ACHN (cell line): ENCODE measurements around the gene FPR3.
"Not testable (repeated sequence)": the region's sequence is repeated elsewhere in the genome, so short reads cannot be mapped to it uniquely, and the experiment has no call there.

ENCODE experiments used
- DNase-seq: peaks from one replicate; pipeline ENCODE4 v3.0.0-alpha.2; 2015
- in situ Hi-C: cut with HindIII; loops from 2 replicates; pipeline ENCODE4 v1.10.0; 2017; ENCODE audit warnings: low sequenced_read_pairs, low pct_ligation_motif_present, low pct_unique_long_range_greater_than_20kb

The FPR3 gene

DNA sequence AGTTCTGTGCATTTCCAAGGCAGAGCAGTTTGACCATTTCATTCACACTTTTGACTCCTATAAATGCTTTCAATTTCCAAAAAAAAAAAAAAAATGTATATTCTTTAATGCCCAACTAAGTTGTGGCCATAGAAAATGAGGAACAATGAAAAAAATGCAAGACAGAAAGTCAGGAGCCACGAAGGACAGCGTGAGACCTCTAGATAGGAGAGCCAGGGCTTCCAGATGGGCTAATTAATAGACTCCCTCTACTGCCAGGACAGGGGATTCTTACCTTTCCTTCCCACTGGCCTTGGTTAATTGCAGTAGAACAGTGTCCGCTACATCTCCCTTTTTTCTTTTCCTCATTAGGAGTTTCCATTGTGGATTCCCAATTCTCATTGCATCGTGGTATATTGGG lies 8.6 kb downstream of the FPR3 start:
- in situ Hi-C loops: no loop called here
- no peak for DNase-seq

DNA sequence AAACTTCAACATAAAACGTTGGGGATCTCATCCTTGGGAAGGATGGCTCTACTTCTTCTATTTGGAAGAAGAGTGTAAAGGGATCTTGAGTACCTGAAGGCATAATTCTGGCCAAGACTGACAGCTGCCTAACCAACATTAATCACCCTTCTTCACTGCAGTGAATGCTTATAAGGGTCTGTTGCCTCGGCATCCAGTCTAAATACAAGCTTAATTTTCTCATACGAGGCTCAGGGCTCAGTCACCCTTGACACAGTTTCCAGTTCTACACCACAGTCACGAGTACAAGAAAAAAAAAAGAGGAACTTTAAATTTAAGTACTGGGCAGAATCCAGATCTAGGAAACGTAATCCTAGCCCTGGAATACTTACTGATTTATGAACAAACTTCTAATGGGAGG lies 9.0 kb downstream of the FPR3 start:
- in situ Hi-C loops: no loop called here
- no peak for DNase-seq

DNA sequence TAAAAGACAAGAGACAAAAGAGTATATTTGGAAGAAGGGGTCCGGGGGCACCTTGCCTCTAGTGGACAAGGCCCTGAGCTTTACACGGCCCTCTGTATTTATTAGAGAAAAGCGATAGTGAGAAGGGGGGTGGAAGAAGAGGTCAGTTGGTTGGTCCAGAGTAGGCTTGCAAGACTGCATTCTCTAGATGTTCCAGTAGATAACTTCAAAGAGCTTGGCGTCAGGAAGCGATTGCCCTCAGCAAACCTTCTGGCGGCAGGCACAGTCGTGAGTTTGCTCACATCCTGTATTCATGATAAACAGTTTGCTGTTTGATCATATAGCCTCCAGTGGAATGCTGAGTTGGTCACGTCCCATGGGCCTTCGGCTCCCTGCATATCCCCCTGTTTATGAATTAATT lies 9.8 kb downstream of the FPR3 start:
- in situ Hi-C loops, DNase-seq: not testable (repeated sequence)

DNA sequence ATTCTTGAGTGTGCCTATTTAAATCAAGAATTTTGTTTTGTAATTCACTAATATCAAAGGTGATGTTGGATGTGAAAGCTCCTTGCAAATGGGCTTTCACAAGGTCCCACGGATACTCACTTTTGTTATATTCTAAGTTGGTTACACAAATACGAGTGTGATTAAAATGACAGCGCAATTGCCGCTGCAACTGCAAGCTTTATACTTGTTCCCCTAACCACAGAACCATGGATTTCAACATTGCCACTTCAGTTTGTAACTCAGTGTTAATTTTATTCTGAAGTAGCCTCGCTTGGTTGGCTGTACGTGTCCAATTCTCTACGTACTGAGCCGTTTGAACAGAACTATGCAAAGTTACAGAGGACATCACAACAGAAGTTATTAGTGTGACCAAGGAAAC lies 10.4 kb downstream of the FPR3 start:
- DNase-seq, in situ Hi-C loops: not testable (repeated sequence)

DNA sequence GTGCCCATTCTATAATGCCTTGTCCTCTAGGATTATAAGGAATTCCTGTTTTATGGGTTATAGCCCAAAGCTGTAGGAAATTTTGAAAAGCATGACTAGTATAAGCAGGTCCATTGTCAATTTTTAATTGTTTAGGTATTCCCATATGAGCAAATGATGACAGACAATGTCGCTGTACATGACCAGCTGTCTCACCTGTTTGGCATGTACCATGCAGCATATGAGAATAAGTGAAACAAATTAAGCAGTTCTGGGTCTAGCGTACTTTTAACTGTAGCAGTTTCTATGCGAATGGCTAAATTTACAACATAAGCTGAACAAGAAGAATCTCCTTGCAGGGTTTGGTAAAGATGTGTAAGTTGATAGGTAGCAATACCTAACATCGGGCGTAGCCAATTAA lies 11.6 kb downstream of the FPR3 start:
- in situ Hi-C loops, DNase-seq: not testable (repeated sequence)

DNA sequence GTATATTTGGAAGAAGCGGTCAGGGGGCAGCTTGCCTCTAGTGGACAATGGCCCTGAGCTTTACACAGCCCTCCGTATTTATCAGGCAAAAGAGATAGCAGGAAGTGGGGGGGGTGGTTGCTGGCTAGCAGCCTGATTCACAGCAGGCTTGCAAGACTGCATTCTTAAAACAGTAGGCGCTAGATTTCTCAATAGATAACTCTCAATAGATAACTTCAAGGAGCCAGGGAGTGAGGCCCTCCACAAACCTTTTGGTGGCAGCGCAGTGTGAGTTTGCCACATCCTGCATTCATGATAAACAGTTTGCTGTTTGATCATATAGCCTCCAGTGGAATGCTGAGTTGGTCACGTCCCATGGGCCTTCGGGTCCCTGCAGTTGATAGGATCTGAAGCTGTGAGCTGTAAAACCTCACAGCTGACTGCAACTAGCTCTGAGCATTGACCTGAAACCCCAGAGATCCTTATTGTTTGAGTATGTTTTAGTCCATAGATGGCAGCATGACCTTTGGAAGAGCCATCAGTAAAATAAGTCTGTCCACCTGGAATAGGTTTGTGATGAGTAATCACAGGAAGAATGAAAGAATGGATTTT lies 12.2 kb downstream of the FPR3 start:
- no peak for DNase-seq
- in situ Hi-C loops: no loop called here

DNA sequence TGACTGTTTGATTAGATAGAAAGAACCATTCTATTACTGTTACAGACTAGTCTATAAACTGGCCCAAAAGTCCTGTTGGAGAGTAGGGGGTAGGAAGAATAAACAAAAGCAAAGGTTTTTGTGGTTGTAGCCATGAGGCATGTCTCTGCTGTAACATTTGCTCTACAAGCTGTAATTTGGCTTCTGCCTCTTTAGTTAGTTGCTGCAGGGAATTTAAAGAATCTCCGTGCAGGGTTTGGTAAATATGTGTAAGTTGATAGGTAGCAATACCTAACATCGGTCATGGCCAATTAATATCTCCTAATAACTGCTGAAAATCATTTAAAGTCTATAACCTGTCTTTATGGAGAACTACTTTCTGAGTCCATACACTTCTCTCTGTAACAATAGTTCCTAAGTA lies 13.0 kb downstream of the FPR3 start:
- in situ Hi-C loops: no loop called here
- DNase-seq: no peak

DNA sequence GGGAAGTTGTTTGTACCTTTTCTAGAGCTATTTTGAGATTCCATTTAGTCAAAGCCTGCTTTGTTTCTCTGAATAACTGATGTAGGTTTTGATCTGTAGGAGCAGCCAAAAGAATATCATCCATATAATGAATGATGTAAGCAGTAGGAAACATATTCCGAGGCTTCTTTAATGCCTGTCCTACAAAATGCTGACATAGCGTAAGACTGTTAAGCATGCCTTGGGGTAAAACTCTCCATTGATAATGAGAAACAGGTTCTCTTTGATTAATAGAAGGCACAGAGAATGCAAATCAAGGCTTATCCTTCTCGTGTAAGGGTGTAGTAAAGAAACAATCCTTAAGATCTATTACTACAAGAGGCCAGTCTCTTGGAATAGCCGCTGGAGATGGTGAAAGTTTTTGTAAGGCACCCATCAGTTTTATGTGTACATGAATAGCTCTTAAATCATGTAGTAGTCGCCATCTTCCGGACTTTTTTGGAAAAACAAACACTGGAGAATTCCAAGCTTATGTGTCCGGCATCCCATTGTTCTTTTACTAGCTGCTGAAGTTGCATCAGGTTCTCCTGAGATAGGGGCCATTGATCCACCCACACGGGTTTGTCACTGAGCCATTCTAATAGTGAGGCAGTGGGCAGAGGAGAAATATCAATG lies 13.5 kb downstream of the FPR3 start:
- in situ Hi-C loops: no loop called here
- no peak for DNase-seq

DNA sequence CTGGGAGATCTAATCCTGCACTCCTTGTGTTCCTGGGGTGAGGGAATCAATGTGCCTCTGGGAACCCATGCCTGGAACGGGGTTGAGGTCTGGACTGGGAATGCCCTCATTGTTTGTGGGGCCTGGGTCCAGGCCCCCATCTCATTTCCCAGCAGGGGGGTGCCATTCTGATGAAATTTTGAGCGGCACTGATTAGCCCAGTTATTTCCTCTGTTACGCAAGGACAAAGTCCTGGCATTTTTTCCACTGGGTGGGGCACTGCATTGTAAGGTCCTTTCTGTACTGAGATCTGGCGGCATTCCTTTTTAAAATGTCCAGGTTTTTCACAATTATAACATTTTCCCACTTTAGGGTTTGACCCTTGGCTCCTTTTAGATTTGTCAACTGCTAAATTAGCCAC lies 14.8 kb downstream of the FPR3 start:
- no peak for DNase-seq

DNA sequence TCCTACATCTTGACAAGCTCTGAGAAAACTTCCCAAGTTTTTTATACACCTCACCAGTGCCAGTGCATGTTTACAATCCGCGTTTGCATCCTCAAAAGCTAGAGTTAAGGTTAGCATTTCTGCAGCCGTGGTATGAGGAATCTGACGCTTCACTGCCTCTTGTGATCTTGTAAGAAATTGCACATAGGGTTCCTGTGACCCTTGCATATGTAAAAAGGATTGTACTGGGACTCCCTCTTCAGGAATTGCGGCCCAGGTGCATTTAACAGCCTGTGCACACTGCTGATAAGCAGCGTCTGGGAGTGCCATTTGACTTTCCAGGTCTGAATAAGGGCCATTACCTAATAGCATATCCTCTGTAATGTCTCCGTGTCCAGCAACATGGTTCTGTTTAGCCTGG lies 15.3 kb downstream of the FPR3 start:
- in situ Hi-C loops: no loop called here
- no peak for DNase-seq

More for the DNA sequence above, 14.8 kb downstream of the FPR3 start:
- in situ Hi-C loops: no loop called here

DNA sequence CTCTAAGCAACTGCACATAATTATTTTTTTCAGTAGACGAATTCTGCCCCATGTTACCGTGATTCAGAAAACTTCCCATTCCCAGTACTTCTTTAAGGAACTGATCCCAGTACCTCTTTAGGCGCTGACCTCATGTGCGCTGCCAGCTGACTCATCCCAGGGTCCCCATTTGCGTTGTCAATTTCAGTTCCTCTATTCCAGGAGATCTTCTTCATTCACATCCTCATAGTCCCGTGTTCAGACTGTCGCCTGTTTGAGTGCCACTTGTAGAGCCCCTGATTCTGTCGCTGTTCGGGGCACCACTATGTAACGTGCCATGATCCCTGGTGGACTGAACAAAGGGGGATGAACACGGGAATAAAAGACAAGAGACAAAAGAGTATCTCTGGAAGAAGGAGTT lies 16.4 kb downstream of the FPR3 start:
- DNase-seq: no peak
- in situ Hi-C loops: no loop called here

DNA sequence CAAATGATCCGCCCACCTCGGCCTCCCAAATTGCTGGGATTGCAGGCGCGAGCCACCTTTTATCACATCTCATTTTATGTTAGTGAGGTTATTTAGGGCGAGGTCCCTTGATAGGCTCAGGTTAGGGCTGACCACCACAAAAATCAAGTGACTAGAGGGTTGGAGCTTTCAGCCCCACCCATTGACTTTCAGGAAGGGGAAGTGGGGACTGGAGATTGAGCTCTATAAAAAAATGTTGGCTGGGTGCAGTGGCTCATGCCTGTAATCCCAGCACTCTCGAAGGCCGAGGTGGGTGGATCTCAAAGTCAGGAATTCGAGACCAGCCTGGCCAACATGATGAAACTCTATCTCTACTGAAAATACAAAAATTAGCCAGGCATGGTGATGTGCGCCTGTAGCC lies 20.1 kb downstream of the FPR3 start:
- DNase-seq: no peak
- in situ Hi-C loops: no loop called here

DNA sequence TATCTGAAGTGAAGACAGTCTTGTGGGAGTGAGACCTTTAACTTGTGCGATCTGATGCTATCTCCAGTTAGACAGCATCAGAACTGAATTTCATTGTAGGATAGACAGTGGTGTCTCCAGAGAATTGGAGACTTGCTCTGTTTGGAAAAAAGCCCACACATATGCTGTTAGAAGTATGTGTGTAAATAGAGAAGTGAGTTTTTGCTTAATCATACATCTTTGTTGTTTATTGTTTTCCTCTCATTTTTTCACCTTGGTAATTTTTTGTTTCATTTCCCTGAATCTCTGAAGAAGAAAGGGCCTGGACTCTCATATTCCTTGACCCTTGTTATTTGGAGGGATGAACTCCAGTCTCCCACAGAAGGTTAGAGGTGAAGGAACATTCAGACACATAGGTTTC lies 21.8 kb downstream of the FPR3 start:
- DNase-seq: no peak
- in situ Hi-C loops: no loop called here

DNA sequence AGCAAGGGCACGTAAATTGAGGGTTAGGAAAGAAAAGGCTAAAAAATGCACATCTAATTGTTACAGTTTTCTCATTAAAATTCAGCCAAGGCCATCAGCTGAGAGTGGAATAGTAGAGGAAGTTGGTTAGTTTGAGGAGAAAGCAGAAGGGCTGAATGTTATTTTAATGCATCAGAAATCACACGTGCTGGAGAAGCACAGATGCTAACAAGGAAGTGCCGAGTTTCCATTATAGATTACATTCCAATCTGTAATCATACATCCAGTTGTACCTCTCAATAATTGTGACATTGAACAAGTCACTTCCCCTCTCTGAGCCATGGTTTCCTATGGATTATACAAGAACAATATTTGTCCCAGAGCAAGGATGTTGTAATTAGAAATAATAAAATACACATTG lies 25.1 kb downstream of the FPR3 start:
- in situ Hi-C loops: no loop called here

DNA sequence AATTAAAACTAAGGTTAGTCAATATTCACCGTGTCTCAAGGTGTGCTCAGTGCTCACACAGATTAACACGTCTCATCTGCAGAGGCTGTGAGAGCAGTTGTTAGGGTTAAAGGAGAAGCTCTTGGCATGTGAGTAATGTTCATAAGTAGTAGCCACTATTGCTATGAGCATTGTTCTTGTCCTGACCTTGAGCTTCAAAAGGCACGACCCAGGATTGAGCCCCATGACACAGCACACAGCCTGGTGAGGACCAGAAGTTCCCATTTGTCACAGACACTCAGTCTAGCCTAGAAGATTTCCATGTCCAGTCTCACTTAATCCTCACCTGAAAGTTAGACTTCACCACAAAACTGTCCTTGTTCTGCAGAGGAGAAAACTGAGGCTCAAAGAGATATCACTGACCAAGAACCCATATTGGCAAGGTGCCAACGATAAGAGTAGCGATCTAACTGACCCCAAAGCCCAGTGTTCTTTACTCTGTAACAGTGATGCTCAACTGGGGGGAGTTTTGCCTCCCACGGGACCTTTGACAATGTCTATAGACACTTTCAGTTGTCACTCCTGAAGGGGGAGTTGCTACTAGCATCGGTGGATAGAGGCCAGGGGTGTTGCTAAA lies 26.0 kb downstream of the FPR3 start:
- DNase-seq: no peak
- in situ Hi-C loops: no loop called here

More for the DNA sequence above, 25.1 kb downstream of the FPR3 start:
- DNase-seq: no peak

DNA sequence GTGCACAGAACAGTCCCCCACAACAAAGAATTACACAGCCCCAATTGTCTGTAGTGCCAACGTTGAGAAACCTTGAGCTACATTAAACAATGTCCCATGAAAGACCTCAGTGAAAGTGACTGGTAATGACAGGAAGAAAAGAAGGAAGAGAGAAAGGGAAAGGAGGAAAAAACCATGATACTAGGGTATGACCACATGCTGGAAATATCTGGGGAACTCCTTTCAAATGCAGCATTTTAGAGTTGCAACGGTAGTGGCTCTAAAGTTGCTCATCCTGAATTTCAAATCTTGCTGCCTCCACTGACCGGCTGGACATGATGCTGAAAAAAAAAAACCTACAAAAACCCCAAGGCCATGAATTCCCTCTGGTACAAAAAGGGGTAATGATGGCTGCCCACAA lies 26.5 kb downstream of the FPR3 start:
- DNase-seq: no peak
- in situ Hi-C loops: no loop called here

DNA sequence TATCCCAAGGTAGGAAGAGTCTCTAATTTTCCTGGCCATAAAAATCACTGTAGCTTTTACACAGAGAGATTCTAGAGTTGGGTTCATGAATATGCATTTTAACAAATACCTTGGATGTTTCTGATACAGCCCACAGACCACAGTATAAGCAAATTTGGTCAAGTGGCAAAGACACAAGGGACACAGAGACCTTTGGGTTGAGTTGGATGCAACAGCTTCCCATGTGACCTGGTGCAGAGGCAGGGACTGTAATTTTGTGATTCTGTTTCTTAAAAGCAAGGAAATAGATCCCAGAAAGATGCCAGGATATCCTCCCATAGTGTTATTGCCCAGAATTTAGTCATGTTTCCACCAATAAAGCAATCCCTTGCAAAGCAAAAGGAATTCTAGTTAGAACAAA lies 27.0 kb downstream of the FPR3 start:
- no peak for DNase-seq
- in situ Hi-C loops: no loop called here

DNA sequence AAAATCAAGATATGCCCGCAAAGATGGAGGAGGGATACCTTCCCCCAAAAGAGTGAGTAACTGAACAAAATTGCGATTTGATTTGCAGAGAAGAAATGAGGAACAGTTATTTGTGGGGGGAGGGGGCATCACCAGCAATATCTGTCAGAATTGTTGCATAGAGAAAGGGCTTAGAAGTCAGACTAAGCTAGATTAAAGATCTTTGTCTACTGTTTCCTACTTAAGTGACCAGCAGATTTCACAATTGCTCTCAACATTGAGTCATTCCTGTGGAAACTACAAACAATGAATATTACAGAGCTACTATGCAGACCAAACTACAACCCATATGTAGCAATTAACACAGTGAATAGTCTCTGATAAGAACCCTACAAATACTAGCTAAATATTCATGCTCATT lies 27.4 kb downstream of the FPR3 start:
- in situ Hi-C loops: no loop called here
- no peak for DNase-seq

DNA sequence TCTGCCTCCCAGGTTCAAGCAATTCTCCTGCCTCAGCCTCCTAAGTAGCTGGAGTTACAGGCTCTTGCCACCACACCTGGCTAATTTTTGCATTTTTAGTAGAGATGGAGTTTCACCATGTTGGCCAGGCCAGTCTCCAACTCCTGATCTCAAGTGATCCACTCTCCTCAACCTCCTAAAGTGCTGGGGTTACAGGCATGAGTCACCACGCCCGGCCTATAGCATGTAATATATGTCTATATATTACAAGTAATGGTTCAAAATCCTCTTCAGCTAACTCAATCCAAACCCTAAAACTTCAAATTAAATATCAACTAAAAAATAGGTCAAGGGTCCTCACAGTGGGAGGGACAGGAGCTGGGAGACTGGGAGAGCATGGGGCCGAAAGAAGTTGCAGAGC lies 28.0 kb downstream of the FPR3 start:
- in situ Hi-C loops: no loop called here
- DNase-seq: no peak

DNA sequence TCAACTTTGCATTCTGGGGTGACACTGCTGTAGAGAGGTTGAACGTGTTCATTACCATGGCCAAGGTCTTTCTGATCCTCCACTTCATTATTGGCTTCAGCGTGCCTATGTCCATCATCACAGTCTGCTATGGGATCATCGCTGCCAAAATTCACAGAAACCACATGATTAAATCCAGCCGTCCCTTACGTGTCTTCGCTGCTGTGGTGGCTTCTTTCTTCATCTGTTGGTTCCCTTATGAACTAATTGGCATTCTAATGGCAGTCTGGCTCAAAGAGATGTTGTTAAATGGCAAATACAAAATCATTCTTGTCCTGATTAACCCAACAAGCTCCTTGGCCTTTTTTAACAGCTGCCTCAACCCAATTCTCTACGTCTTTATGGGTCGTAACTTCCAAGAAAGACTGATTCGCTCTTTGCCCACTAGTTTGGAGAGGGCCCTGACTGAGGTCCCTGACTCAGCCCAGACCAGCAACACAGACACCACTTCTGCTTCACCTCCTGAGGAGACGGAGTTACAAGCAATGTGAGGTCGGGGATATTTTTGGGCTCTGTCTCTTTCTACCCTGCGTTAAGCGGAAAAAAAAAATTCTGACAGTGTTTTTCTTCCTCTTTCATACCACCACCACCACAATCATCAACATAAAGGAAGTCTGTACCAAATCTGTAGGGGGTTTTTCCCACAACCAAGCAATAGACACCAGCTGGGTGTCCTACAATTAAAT lies 29.5 kb downstream of the FPR3 start:
- in situ Hi-C loops: no loop called here
- DNase-seq: no peak
